Measurements from ENCODE around the gene SYT17. TPM values are rescaled to one million over a fixed set of nuclear protein-coding genes. Genes with fewer than 3 reads are reported as not detected.

SYT17 gene
- total and polyA plus RNA-seq, 8 donors, result 2.9 to 37.1 (median 10.7) TPM

- WGBS, 5 donors, result 78 to 90% (median 86%) methylated on average over 5 of the region's 5 CpGs
- H3K27ac ChIP-seq, result no peak overlapping the region
- no peaks in the 10 kb centered on the region for H3K4me1 ChIP-seq
- no peaks in the 10 kb centered on the region for H3K36me3 ChIP-seq
- intact Hi-C loops (cut with DNase I; ENCODE audit: low total_unique reads), result no loop called here
- no peak overlapping the region for H3K4me3 ChIP-seq
- no peaks in the 10 kb centered on the region for H3K9me3 ChIP-seq
- no peaks in the 10 kb centered on the region for H3K27me3 ChIP-seq
- TF ChIP-seq, protein P1, sequence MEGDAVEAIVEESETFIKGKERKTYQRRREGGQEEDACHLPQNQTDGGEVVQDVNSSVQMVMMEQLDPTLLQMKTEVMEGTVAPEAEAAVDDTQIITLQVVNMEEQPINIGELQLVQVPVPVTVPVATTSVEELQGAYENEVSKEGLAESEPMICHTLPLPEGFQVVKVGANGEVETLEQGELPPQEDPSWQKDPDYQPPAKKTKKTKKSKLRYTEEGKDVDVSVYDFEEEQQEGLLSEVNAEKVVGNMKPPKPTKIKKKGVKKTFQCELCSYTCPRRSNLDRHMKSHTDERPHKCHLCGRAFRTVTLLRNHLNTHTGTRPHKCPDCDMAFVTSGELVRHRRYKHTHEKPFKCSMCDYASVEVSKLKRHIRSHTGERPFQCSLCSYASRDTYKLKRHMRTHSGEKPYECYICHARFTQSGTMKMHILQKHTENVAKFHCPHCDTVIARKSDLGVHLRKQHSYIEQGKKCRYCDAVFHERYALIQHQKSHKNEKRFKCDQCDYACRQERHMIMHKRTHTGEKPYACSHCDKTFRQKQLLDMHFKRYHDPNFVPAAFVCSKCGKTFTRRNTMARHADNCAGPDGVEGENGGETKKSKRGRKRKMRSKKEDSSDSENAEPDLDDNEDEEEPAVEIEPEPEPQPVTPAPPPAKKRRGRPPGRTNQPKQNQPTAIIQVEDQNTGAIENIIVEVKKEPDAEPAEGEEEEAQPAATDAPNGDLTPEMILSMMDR (IDR thresholded peaks at IDR 0.05), result no peak
- TF ChIP-seq POLR2A (IDR thresholded peaks at IDR 0.05) (no peak), EP300 (IDR thresholded peaks at IDR 0.05) (no peak)
- no peak for DNase-seq
Measured at GRCh38 chr16:19309178-19309577, 141.1 kb downstream of the SYT17 start.

DNA sequence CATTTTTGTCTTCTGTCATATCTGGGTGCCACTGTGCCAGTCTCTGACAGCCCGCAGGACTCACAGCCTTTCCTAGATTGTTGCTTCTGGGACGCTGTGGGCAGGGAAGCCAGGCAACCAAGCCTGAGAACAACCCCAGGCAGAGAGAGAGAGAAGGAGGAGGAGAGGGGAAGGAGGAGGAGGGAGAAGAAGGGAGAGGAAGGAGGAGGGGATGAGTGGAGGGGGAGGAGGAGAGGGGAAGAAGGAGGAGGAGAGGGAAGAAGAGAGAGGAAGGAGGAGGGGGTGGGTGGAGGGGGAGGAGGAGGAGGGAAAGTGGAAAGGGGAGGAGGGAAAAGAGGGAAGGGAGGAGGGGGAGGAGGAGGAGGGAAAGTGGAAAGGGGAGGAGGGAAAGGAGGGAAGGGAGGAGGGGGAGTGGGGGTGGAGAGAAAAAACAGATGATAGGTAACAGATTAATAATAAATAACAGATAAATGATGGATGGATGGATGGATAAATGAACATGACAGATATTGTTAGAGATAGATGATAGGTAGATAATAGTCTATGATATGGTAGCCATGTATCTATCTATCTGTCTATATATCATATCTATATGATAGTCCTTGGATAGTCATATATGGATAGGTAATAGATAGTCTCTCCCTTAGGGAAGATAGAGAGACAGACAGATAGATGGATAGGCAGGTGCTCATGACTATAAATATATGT, 146.8 kb downstream of the SYT17 start:
- no peak for TF ChIP-seq EP300 (IDR thresholded peaks at IDR 0.05)
- TF ChIP-seq POLR2AphosphoS5 (IDR thresholded peaks at IDR 0.05), result no peak
- TF ChIP-seq, protein P1 (IDR thresholded peaks at IDR 0.05), result no peak
- TF ChIP-seq POLR2A (IDR thresholded peaks at IDR 0.05), result no peak
- 77 to 93% (median 86%) methylated on average over 2 of the region's 2 CpGs for WGBS, 5 donors

GRCh38 chr16:19315889-19316433, 147.9 kb downstream of the SYT17 start:
- Histone ChIP-seq H3K9me3 (no peaks in the 10 kb centered on the region), H3K27me3 (no peaks in the 10 kb centered on the region), H3K36me3 (no peaks in the 10 kb centered on the region), H3K4me1 (no peaks in the 10 kb centered on the region), H3K4me3 (no peak overlapping the region), H3K27ac (no peak overlapping the region)
- intact Hi-C loops (cut with DNase I; ENCODE audit: low total_unique reads), result no loop called here
- TF ChIP-seq POLR2AphosphoS5 (IDR thresholded peaks at IDR 0.05) (no peak), EP300 (IDR thresholded peaks at IDR 0.05) (no peak), POLR2A (IDR thresholded peaks at IDR 0.05) (no peak)
- WGBS, 5 donors, result 53 to 61% (median 55%) methylated on average over 5 of the region's 5 CpGs
- DNase-seq, result no peak

More for the DNA sequence above, 146.8 kb downstream of the SYT17 start:
- H3K4me3 ChIP-seq, result no peak overlapping the region
- no peaks in the 10 kb centered on the region for H3K9me3 ChIP-seq
- no peaks in the 10 kb centered on the region for H3K36me3 ChIP-seq
- no peaks in the 10 kb centered on the region for H3K4me1 ChIP-seq
- intact Hi-C loops (cut with DNase I; ENCODE audit: low total_unique reads), result no loop called here
- no peaks in the 10 kb centered on the region for H3K27me3 ChIP-seq
- no peak overlapping the region for H3K27ac ChIP-seq
- no peak for DNase-seq

GRCh38 chr16:19316846-19317245, 148.8 kb downstream of the SYT17 start:
- Histone ChIP-seq H3K9me3 (no peaks in the 10 kb centered on the region), H3K4me1 (no peaks in the 10 kb centered on the region), H3K27ac (no peak overlapping the region), H3K27me3 (no peaks in the 10 kb centered on the region), H3K4me3 (no peak overlapping the region), H3K36me3 (no peaks in the 10 kb centered on the region)
- WGBS, 5 donors, result 61 to 76% (median 74%) methylated on average over 7 of the region's 7 CpGs
- no peak for TF ChIP-seq POLR2A (IDR thresholded peaks at IDR 0.05)
- no peak for TF ChIP-seq EP300 (IDR thresholded peaks at IDR 0.05)
- intact Hi-C loops (cut with DNase I; ENCODE audit: low total_unique reads), result no loop called here
- DNase-seq, result no peak

Other genes with a start within 250 kb of the SYT17 start
- 100 to 1,000 TPM in 2 of 5 donors, 10 to 100 TPM in 3; 59.5 to 135 (median 75.6) TPM for gene SMG1, start 241.8 kb upstream of the SYT17 start, total RNA-seq
- gene SMG1, start 241.8 kb upstream of the SYT17 start, polyA plus RNA-seq, result 1 to 10 TPM; 3.8 to 8.1 (median 4.0) TPM
- 10 to 100 TPM in 1 of 5 donors, 1 to 10 TPM in 2, under 1 TPM in 1, not detected in 1; 0.87 to 23.8 (median 6.7) TPM for gene TMC7, start 184.3 kb upstream of the SYT17 start, total RNA-seq
- gene TMC7, start 184.3 kb upstream of the SYT17 start, polyA plus RNA-seq, result under 1 TPM; 0.19 to 0.31 (median 0.30) TPM
- gene COQ7, start 100.6 kb upstream of the SYT17 start, total RNA-seq, result 10 to 100 TPM in 4 of 5 donors, 1 to 10 TPM in 1; 5.8 to 59.4 (median 31.5) TPM
- gene COQ7, start 100.6 kb upstream of the SYT17 start, polyA plus RNA-seq, result 10 to 100 TPM; 11.1 to 13.3 (median 11.3) TPM
- gene ITPRIPL2, start 54.3 kb upstream of the SYT17 start, total RNA-seq, result 10 to 100 TPM; 10.3 to 48.7 (median 36.8) TPM
- 10 to 100 TPM in 1 of 3 donors, 1 to 10 TPM in 2; 7.6 to 14.1 (median 9.9) TPM for gene ITPRIPL2, start 54.3 kb upstream of the SYT17 start, polyA plus RNA-seq
- under 1 TPM in 1 of 5 donors, not detected in 4; 0.37 TPM for gene CLEC19A, start 117.5 kb downstream of the SYT17 start, total RNA-seq
- gene CLEC19A, start 117.5 kb downstream of the SYT17 start, polyA plus RNA-seq, result not detected
- gene TMC5, start 249.6 kb downstream of the SYT17 start, total RNA-seq, result 10 to 100 TPM in 4 of 5 donors, 1 to 10 TPM in 1; 7.2 to 92.7 (median 54.3) TPM
- 10 to 100 TPM; 16.0 to 28.0 (median 17.4) TPM for gene TMC5, start 249.6 kb downstream of the SYT17 start, polyA plus RNA-seq